PC-3 (cell line): ENCODE measurements around the gene TSR2. TPM values are rescaled to one million over a fixed set of nuclear protein-coding genes. Genes with fewer than 3 reads are reported as not detected.

ENCODE experiments used
- ATAC-seq: fragments of 200-7000 bp; cut with Tn5 transposase; 2 replicates; pipeline ENCODE4 v1.9.1; 2020; ENCODE audit warnings: mild to moderate bottlenecking, moderate library complexity
- BruUV-seq: library from RNA; stranded (reverse); fragments of 400-500 nt; replicated peaks from 2 replicates; lab custom pipeline; 2021; lab: Mats Ljungman, UMichigan
- CTCF ChIA-PET: fragments of 300-600 bp; sonication (Branson Sonifier 250); formaldehyde crosslinking; loops from one replicate; lab custom pipeline; 2022; ENCODE audit warnings: antibody characterized with exemption; lab: Charles Lee
- POLR2A ChIA-PET: fragments of 300-600 bp; sonication (Branson Sonifier 250); formaldehyde crosslinking; loops from one replicate; lab custom pipeline; 2022; ENCODE audit warnings: antibody characterized with exemption; ENCODE audit not compliant: unreplicated experiment; lab: Charles Lee
- DNase-seq: peaks from one replicate; pipeline ENCODE4 v3.0.0-alpha.2; 2015
- H2AFZ ChIP-seq: fragments of 300-600 bp; sonication (generic); 2 replicates; pipeline ENCODE4 v1.6.0; 2016; ENCODE audit warnings: antibody characterized with exemption, low read length
- H3F3A ChIP-seq: fragments of 300-600 bp; sonication (generic); one replicate; pipeline ENCODE4 v1.6.0; 2017; ENCODE audit warnings: antibody characterized with exemption, low read length, control low read depth, mild to moderate bottlenecking; ENCODE audit not compliant: unreplicated experiment
- H3K27ac ChIP-seq: fragments of 300-600 bp; sonication (generic); 2 replicates; pipeline ENCODE4 v1.5.1; 2016; ENCODE audit warnings: mild to moderate bottlenecking, low read length
- H3K27me3 ChIP-seq: fragments of 300-600 bp; sonication (generic); 2 replicates; pipeline ENCODE4 v1.6.1; 2016; ENCODE audit warnings: low read length, mixed read lengths
- H3K36me3 ChIP-seq: fragments of 300-600 bp; sonication (generic); 2 replicates; pipeline ENCODE4 v1.6.1; 2016; ENCODE audit warnings: low read depth, mixed run types, low read length, mixed read lengths
- H3K4me1 ChIP-seq: fragments of 300-600 bp; sonication (generic); 2 replicates; pipeline ENCODE4 v1.5.1; 2016; ENCODE audit warnings: low read length; ENCODE audit not compliant: insufficient read depth
- H3K4me2 ChIP-seq: fragments of 300-600 bp; sonication (generic); 2 replicates; pipeline ENCODE4 v1.6.0; 2016; ENCODE audit warnings: low read length
- H3K4me3 ChIP-seq: fragments of 300-600 bp; sonication (generic); 2 replicates; pipeline ENCODE4 v1.5.1; 2016; ENCODE audit warnings: mild to moderate bottlenecking, low read length, mixed read lengths
- H3K79me2 ChIP-seq: fragments of 300-600 bp; sonication (generic); 2 replicates; pipeline ENCODE4 v1.6.1; 2017; ENCODE audit warnings: low read length, mixed read lengths
- H3K9ac ChIP-seq: fragments of 300-600 bp; sonication (generic); 2 replicates; pipeline ENCODE4 v1.6.0; 2016; ENCODE audit warnings: mild to moderate bottlenecking, low read length
- H3K9me2 ChIP-seq: fragments of 300-600 bp; sonication (generic); replicated peaks from 2 replicates; pipeline ENCODE4 v1.6.1; 2016; ENCODE audit warnings: mixed run types, low read length, mixed read lengths
- H3K9me3 ChIP-seq: fragments of 300-600 bp; sonication (generic); 2 replicates; pipeline ENCODE4 v1.6.1; 2016; ENCODE audit warnings: low read length, mixed read lengths
- H4K20me1 ChIP-seq: fragments of 300-600 bp; sonication (generic); 2 replicates; pipeline ENCODE4 v1.6.1; 2016; ENCODE audit warnings: low read length, mixed read lengths
- CTCF ChIP-seq: fragments of 300-600 bp; sonication (generic); conservative IDR thresholded peaks from 2 replicates; pipeline ENCODE4 v1.5.1; 2017; ENCODE audit warnings: antibody characterized with exemption, low read depth, mild to moderate bottlenecking, low read length
- EZH2 ChIP-seq: fragments of 300-600 bp; sonication (generic); IDR thresholded peaks from one replicate; pipeline ENCODE4 v1.6.1; 2017; ENCODE audit warnings: antibody characterized with exemption, mild to moderate bottlenecking, low read length; ENCODE audit not compliant: unreplicated experiment
- EZH2phosphoT487 ChIP-seq: fragments of 300-600 bp; sonication (generic); IDR thresholded peaks from 2 replicates; pipeline ENCODE4 v1.6.1; 2018; ENCODE audit warnings: mild to moderate bottlenecking, antibody characterized with exemption, low read length, borderline replicate concordance
- intact Hi-C: fragments of 100-400 bp; cut with micrococcal nuclease; formaldehyde crosslinking; loops from 2 replicates; pipeline ENCODE4 v1.9.0; 2023
- total RNA-seq: library from RNA; depleted of rRNA; stranded (reverse); fragments of >200 nt; gene quantifications from 2 replicates; pipeline ENCODE4 v1.2.3, GENCODE V29; 2014

The TSR2 gene
- total RNA-seq, 1 experiment from 2014 or later, result 38.6 TPM

GRCh38 chrX:54407266-54407665 lies 32.9 kb upstream of the TSR2 start:
- ChIA-PET POLR2A (no interaction called here), CTCF (no interaction called here)
- ATAC-seq (no peak), DNase-seq (no peak)
- Histone ChIP-seq H3K27ac (no peak overlapping the region), H3K4me1 (no peaks in the 10 kb centered on the region), H3K4me2 (no peak overlapping the region), H2AFZ (no peak overlapping the region), H3K9me3 (no peaks in the 10 kb centered on the region), H4K20me1 (no peaks in the 10 kb centered on the region), H3K79me2 (no peaks in the 10 kb centered on the region), H3F3A (no peaks in the 10 kb centered on the region), H3K9ac (no peak overlapping the region), H3K9me2 (no peaks in the 10 kb centered on the region), H3K27me3 (peaks cover 3% of the 10 kb centered on the region; the same call in 1 of the 2 replicates), H3K36me3 (no peaks in the 10 kb centered on the region), H3K4me3 (no peak overlapping the region)
- no TSS peak for BruUV-seq
- TF ChIP-seq EZH2phosphoT487, result no peak
- TF ChIP-seq EZH2, result no peak
- TF ChIP-seq CTCF, result no peak
- intact Hi-C loops, result no loop called here

- H3F3A ChIP-seq, result no peaks in the 10 kb centered on the region
- no peak overlapping the region for H3K9ac ChIP-seq
- no peak overlapping the region for H2AFZ ChIP-seq
- POLR2A ChIA-PET, result no interaction called here
- H3K27me3 ChIP-seq, result no peaks in the 10 kb centered on the region
- no peak overlapping the region for H3K27ac ChIP-seq
- CTCF ChIA-PET, result no interaction called here
- TF ChIP-seq CTCF (no peak), EZH2 (no peak), EZH2phosphoT487 (no peak)
- no peak overlapping the region for H3K4me3 ChIP-seq
- intact Hi-C loops, result no loop called here
- H3K36me3 ChIP-seq, result no peaks in the 10 kb centered on the region
- no TSS peak for BruUV-seq
- no peak for ATAC-seq
- no peaks in the 10 kb centered on the region for H3K9me2 ChIP-seq
- no peak for DNase-seq
- no peak overlapping the region for H3K4me2 ChIP-seq
- no peaks in the 10 kb centered on the region for H3K4me1 ChIP-seq
- H4K20me1 ChIP-seq, result no peaks in the 10 kb centered on the region
- no peaks in the 10 kb centered on the region for H3K79me2 ChIP-seq
- no peaks in the 10 kb centered on the region for H3K9me3 ChIP-seq
Measured at GRCh38 chrX:54411732-54412131, 28.5 kb upstream of the TSR2 start.

- H3K4me3 ChIP-seq, result no peak overlapping the region
- no peaks in the 10 kb centered on the region for H3F3A ChIP-seq
- intact Hi-C loops, result no loop called here
- H3K9ac ChIP-seq, result no peak overlapping the region
- H3K36me3 ChIP-seq, result no peaks in the 10 kb centered on the region
- H2AFZ ChIP-seq, result no peak overlapping the region
- H3K4me1 ChIP-seq, result no peaks in the 10 kb centered on the region
- no peak for DNase-seq
- ChIA-PET POLR2A (no interaction called here), CTCF (no interaction called here)
- no peaks in the 10 kb centered on the region for H3K9me3 ChIP-seq
- H4K20me1 ChIP-seq, result no peaks in the 10 kb centered on the region
- ATAC-seq, result no peak
- H3K27ac ChIP-seq, result no peak overlapping the region
- H3K79me2 ChIP-seq, result no peaks in the 10 kb centered on the region
- H3K4me2 ChIP-seq, result no peak overlapping the region
- no TSS peak for BruUV-seq
- H3K27me3 ChIP-seq, result no peaks in the 10 kb centered on the region
- no peaks in the 10 kb centered on the region for H3K9me2 ChIP-seq
- TF ChIP-seq CTCF (no peak), EZH2phosphoT487 (no peak), EZH2 (no peak)
Measured at GRCh38 chrX:54413753-54414152, 26.5 kb upstream of the TSR2 start.
